NCI-H2081 treated with DMSO at 0.1 percent for 48 hours (cell line): ENCODE results near the gene SEC24D.

ENCODE experiments used
- DNase-seq: peaks from one replicate; lab custom pipeline; 2025; lab: John Stamatoyannopoulos, UW

The SEC24D gene

GRCh38 chr4:118773429-118773792, 62.5 kb downstream of the SEC24D start:
- DNase-seq, result no peak

GRCh38 chr4:118772767-118773428, 63.0 kb downstream of the SEC24D start:
- no peak for DNase-seq

GRCh38 chr4:118772081-118772766, 63.7 kb downstream of the SEC24D start:
- no peak for DNase-seq

GRCh38 chr4:118770741-118771187, 65.2 kb downstream of the SEC24D start:
- DNase-seq, result no peak

GRCh38 chr4:118769161-118769560, 66.8 kb downstream of the SEC24D start:
- DNase-seq, result no peak

GRCh38 chr4:118767109-118767508, 68.8 kb downstream of the SEC24D start:
- DNase-seq, result no peak

- no peak for DNase-seq
Observed at GRCh38 chr4:118765399-118765798, 70.5 kb downstream of the SEC24D start.

- DNase-seq, result no peak
Observed at GRCh38 chr4:118762730-118763477, 73.0 kb downstream of the SEC24D start.

GRCh38 chr4:118762155-118762554, 73.8 kb downstream of the SEC24D start:
- no peak for DNase-seq

GRCh38 chr4:118761397-118762016, 74.4 kb downstream of the SEC24D start:
- DNase-seq, result no peak

- DNase-seq, result no peak
Observed at GRCh38 chr4:118760493-118760892, 75.4 kb downstream of the SEC24D start.

GRCh38 chr4:118760092-118760491, 75.8 kb downstream of the SEC24D start:
- DNase-seq, result no peak

GRCh38 chr4:118759481-118759880, 76.4 kb downstream of the SEC24D start:
- no peak for DNase-seq

GRCh38 chr4:118758293-118758692, 77.6 kb downstream of the SEC24D start:
- DNase-seq, result no peak

- no peak for DNase-seq
Observed at GRCh38 chr4:118757761-118758251, 78.1 kb downstream of the SEC24D start.

- no peak for DNase-seq
Observed at GRCh38 chr4:118756958-118757357, 79.0 kb downstream of the SEC24D start.

- no peak for DNase-seq
Observed at GRCh38 chr4:118756429-118756828, 79.5 kb downstream of the SEC24D start.

GRCh38 chr4:118755438-118756226, 80.3 kb downstream of the SEC24D start:
- no peak for DNase-seq

- no peak for DNase-seq
Observed at GRCh38 chr4:118754890-118755289, 81.0 kb downstream of the SEC24D start.

- no peak for DNase-seq
Observed at GRCh38 chr4:118753685-118754084, 82.2 kb downstream of the SEC24D start.

- DNase-seq, result no peak
Observed at GRCh38 chr4:118753096-118753495, 82.8 kb downstream of the SEC24D start.

GRCh38 chr4:118752551-118752950, 83.4 kb downstream of the SEC24D start:
- DNase-seq, result no peak
